GM12878 (cell line): ENCODE measurements around the gene FBXW8. TPM values are rescaled to one million over a fixed set of nuclear protein-coding genes. Genes with fewer than 3 reads are reported as not detected.

Experiments
- ATAC-seq: fragments of 200-7000 bp; cut with Tn5 transposase; 3 replicates; pipeline ENCODE4 v1.9.1; 2020; ENCODE audit warnings: mild to moderate bottlenecking, moderate library complexity
- BruUV-seq: library from RNA; stranded (reverse); fragments of 400-500 nt; replicated peaks from 2 replicates; lab custom pipeline; 2021; lab: Mats Ljungman, UMichigan
- CTCF ChIA-PET: fragments of 300-600 bp; sonication (Branson Sonifier 250); formaldehyde crosslinking; extraction: SDS; loops from one replicate; lab custom pipeline; 2021; ENCODE audit warnings: inconsistent platforms; lab: Yijun Ruan, JAX
- POLR2A ChIA-PET: fragments of 350-600 bp; formaldehyde crosslinking; extraction: SDS; loops from one replicate; lab custom pipeline; 2021; ENCODE audit warnings: inconsistent platforms; lab: Charles Lee
- RAD21 ChIA-PET: fragments of 300-600 bp; sonication (Branson Sonifier 250); formaldehyde crosslinking; loops from one replicate; lab custom pipeline; 2023; ENCODE audit warnings: antibody characterized with exemption; ENCODE audit not compliant: unreplicated experiment; lab: Charles Lee
- SMC1A ChIA-PET: fragments of 300-600 bp; sonication (Branson Sonifier 250); formaldehyde crosslinking; loops from one replicate; lab custom pipeline; 2023; ENCODE audit not compliant: unreplicated experiment, uncharacterized antibody; lab: Charles Lee
- DNase-seq: peaks from one replicate; pipeline ENCODE4 v3.0.0-alpha.2; 2011; ENCODE audit warnings: low read depth, low spot score
- FAIRE-seq: peaks from 3 replicates; lab custom pipeline; 2011; peaks lifted over from hg19 to GRCh38; lab: Jason Lieb, UNC
- H2AFZ ChIP-seq: 2 replicates; pipeline ENCODE4 v1.6.0; 2011; ENCODE audit warnings: low read depth, low read length, control low read depth; ENCODE audit not compliant: control insufficient read depth
- H3K27ac ChIP-seq: 2 replicates; pipeline ENCODE4 v1.5.1; 2011; ENCODE audit warnings: control low read depth; ENCODE audit not compliant: control insufficient read depth, insufficient read depth
- H3K27me3 ChIP-seq, 2 experiments: replicated peaks in 1 of 2; 2 replicates each; pipeline versions ENCODE4 v1.6.0 to v1.6.1; 2011; ENCODE audit warnings: low read length in 1 of 2; ENCODE audit not compliant: control insufficient read depth in 2 of 2, insufficient read depth in 2 of 2
- H3K36me3 ChIP-seq, 2 experiments: 2 replicates each; pipeline ENCODE4 v1.5.1; 2011; ENCODE audit warnings: low read length in 1 of 2; ENCODE audit not compliant: control insufficient read depth in 2 of 2, insufficient read depth in 2 of 2
- H3K4me1 ChIP-seq: 2 replicates; pipeline ENCODE4 v1.6.1; 2011; ENCODE audit warnings: mild to moderate bottlenecking, low read length, moderate library complexity, mixed read lengths; ENCODE audit not compliant: control insufficient read depth, insufficient read depth
- H3K4me2 ChIP-seq: 2 replicates; pipeline ENCODE4 v1.6.0; 2011; ENCODE audit warnings: control low read depth; ENCODE audit not compliant: control insufficient read depth, insufficient read depth
- H3K4me3 ChIP-seq: fragments of 200-600 bp; sonication (generic); 2 replicates; pipeline ENCODE4 v1.5.1; 2016
- H3K79me2 ChIP-seq: 2 replicates; pipeline ENCODE4 v1.6.0; 2011; ENCODE audit warnings: low read length; ENCODE audit not compliant: control insufficient read depth, insufficient read depth
- H3K9ac ChIP-seq: 2 replicates; pipeline ENCODE4 v1.8.0; 2011; ENCODE audit warnings: low read length, control low read depth, mixed read lengths; ENCODE audit not compliant: control insufficient read depth, insufficient read depth
- H3K9me3 ChIP-seq: replicated peaks from 3 replicates; pipeline ENCODE4 v1.5.1; 2011; ENCODE audit warnings: mild to moderate bottlenecking, low read length; ENCODE audit not compliant: control insufficient read depth, insufficient read depth
- H4K20me1 ChIP-seq: 2 replicates; pipeline ENCODE4 v1.6.0; 2011; ENCODE audit not compliant: control insufficient read depth, insufficient read depth
- BHLHE40 ChIP-seq, 2 experiments: fragments of 450-650 bp in 1 of 2; IDR thresholded peaks; 2 replicates each; pipeline ENCODE4 v1.6.1; 2011 to 2017; ENCODE audit warnings: low read depth in 2 of 2, borderline replicate concordance in 1 of 2, improper control_type of control experiment in 1 of 2, low read length in 1 of 2, mild to moderate bottlenecking in 1 of 2
- FOXM1 ChIP-seq: IDR thresholded peaks from 2 replicates; pipeline ENCODE4 v1.6.1; 2012; ENCODE audit warnings: low read depth, mild to moderate bottlenecking, inconsistent platforms, low read length, moderate library complexity
- IRF5 ChIP-seq: fragments of 450-650 bp; IDR thresholded peaks from 2 replicates; pipeline ENCODE4 v1.6.1; 2017; ENCODE audit warnings: borderline replicate concordance
- MYB ChIP-seq: fragments of 150-350 bp; IDR thresholded peaks from 2 replicates; pipeline ENCODE4 v1.6.1; 2014; ENCODE audit warnings: mild to moderate bottlenecking, low read depth, low read length, borderline replicate concordance
- NFXL1 ChIP-seq: fragments of 450-650 bp; IDR thresholded peaks from 2 replicates; pipeline ENCODE4 v1.6.1; 2017; ENCODE audit warnings: antibody characterized with exemption, mild to moderate bottlenecking, borderline replicate concordance
- NR2C2 ChIP-seq: IDR thresholded peaks from 2 replicates; pipeline ENCODE4 v1.6.1; 2011; ENCODE audit warnings: borderline replicate concordance, low read depth; ENCODE audit not compliant: control insufficient read depth, insufficient read length
- PML ChIP-seq: IDR thresholded peaks from 2 replicates; pipeline ENCODE4 v1.6.1; 2012; ENCODE audit warnings: low read length, inconsistent platforms
- POLR2AphosphoS5 ChIP-seq: IDR thresholded peaks from 2 replicates; pipeline ENCODE4 v1.6.1; 2011; ENCODE audit warnings: mild to moderate bottlenecking, low read length, inconsistent platforms
- SMC3 ChIP-seq: IDR thresholded peaks from 2 replicates; pipeline ENCODE4 v1.6.1; 2011; ENCODE audit warnings: low read length, improper control_type of control experiment, borderline replicate concordance
- SRF ChIP-seq, 2 experiments: IDR thresholded peaks; 2 replicates each; pipeline ENCODE4 v1.6.1; 2011; ENCODE audit warnings: low read depth in 2 of 2, low read length in 2 of 2, mild to moderate bottlenecking in 1 of 2, moderate library complexity in 1 of 2
- WRNIP1 ChIP-seq: IDR thresholded peaks from 2 replicates; pipeline ENCODE4 v1.6.1; 2011; ENCODE audit warnings: low read depth, low read length, improper control_type of control experiment, borderline replicate concordance
- YY1 ChIP-seq: IDR thresholded peaks from 2 replicates; pipeline ENCODE4 v1.6.1; 2011; ENCODE audit warnings: low read depth, mild to moderate bottlenecking, low read length
- ZNF274 ChIP-seq: IDR thresholded peaks from one replicate; pipeline ENCODE4 v1.8.0; 2011; ENCODE audit not compliant: insufficient read length, insufficient read depth
- ZNF592 ChIP-seq: fragments of 450-650 bp; IDR thresholded peaks from 2 replicates; pipeline ENCODE4 v1.6.1; 2017; ENCODE audit warnings: mild to moderate bottlenecking, moderate library complexity
- ZZZ3 ChIP-seq: IDR thresholded peaks from 2 replicates; pipeline ENCODE4 v1.6.1; 2011; ENCODE audit warnings: low read depth; ENCODE audit not compliant: control insufficient read depth, insufficient read length
- WGBS: methylation state at CpG from one replicate; pipeline ENCODE4 v1.1.6; 2016; ENCODE audit warnings: low lambda C conversion rate; ENCODE audit not compliant: insufficient replicate concordance, insufficient coverage; ENCODE audit errors: missing lambda C conversion rate; 5-methylcytosine and 5-hydroxymethylcytosine counted together
- in situ Hi-C: fragments of 300-500 bp; cut with MboI; formaldehyde crosslinking; loops from 9 replicates; pipeline ENCODE4 v1.14.3; 2018; ENCODE audit warnings: mixed read lengths
- intact Hi-C: fragments of 100-400 bp; cut with micrococcal nuclease; formaldehyde crosslinking; loops from one replicate; pipeline ENCODE4 v1.14.2; 2022; ENCODE audit not compliant: unreplicated experiment
- polyA plus RNA-seq, 11 experiments: library from polyadenylated mRNA; depleted of rRNA in 4 of 11; unstranded in 6 of 11; stranded (reverse) in 5 of 11; fragments of >200 nt; fragmentation: Nextera tagmentation in 4 of 11; fragmentation: Illumina TruSeq in 1 of 11; extraction: Ambion mirVana in 4 of 11; extraction: Trizol in 1 of 11; gene quantifications; 1 replicate in 1 of 11; 2 replicates in 10 of 11; pipeline versions ENCODE4 v1.2.1 to v1.2.3, GENCODE V29; 2011 to 2016; ENCODE audit warnings: inconsistent platforms in 2 of 11, missing spikeins in 2 of 11, low read depth in 1 of 11
- total RNA-seq, 4 experiments: library from RNA; depleted of rRNA in 3 of 4; stranded (reverse); fragments of >200 nt in 3 of 4; fragmentation: Illumina TruSeq in 1 of 4; extraction: Trizol in 1 of 4; gene quantifications; 2 replicates each; pipeline versions ENCODE4 v1.2.1 to v1.2.3, GENCODE V29; 2013 to 2021
- TF ChIP-seq, protein P1 (sequence below): fragments of 450-650 bp; IDR thresholded peaks from 2 replicates; pipeline ENCODE4 v1.6.1; 2018; ENCODE audit warnings: mild to moderate bottlenecking, low read depth, moderate library complexity; ENCODE audit not compliant: partially characterized antibody

The FBXW8 gene
- total and polyA plus RNA-seq, 10 of the 15 experiments (the other 5 are each of a cell fraction or from before 2014, with no cell fraction given): 0.49 to 7.5 (median 4.4) TPM

DNA sequence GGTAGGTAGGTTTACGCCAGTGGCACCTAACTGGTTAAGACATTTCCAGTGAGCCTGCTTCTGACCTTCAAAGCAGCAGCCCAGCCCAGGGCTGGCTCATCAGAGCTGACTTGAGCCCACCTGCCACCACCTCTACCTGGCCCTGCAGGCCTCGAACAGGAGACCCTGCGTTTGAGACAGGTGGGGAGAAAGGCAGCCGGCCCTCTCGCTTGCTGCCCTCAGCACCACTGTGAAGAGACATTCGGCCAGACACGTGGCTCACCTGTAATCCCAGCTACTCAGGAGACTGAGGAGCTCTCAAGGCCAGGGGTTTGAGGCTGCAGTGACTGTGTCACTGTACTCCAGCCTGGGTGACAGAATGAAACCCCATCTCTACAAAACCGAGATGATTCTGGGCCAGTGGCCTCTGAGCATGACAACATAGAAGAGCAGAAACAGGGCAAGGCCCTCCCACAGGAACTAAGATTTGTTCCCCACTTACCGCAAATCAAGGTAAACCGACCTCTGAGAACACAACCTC lies 114.3 kb downstream of the FBXW8 start:
- ChIA-PET RAD21 (interaction anchor here (1.0 to 2.6 kb wide), 2 partner anchors 94 to 322 kb away, joined by 3 to 18 read pairs; no protein-coding TSS in a partner anchor), CTCF (interaction anchor here (1.1 to 7.2 kb wide), 5 partner anchors 11 to 116 kb away, joined by 3 to 149 read pairs (median 3); no protein-coding TSS in a partner anchor), SMC1A (interaction anchor here (1.0 to 2.6 kb wide), 5 partner anchors 93 to 118 kb away, joined by 3 to 15 read pairs (median 3); no protein-coding TSS in a partner anchor), POLR2A (no interaction called here)
- no peak for ATAC-seq
- no peaks in the 10 kb centered on the region for H3K4me1 ChIP-seq
- no peaks in the 10 kb centered on the region for H4K20me1 ChIP-seq
- no peaks in the 10 kb centered on the region for H3K79me2 ChIP-seq
- no peaks in the 10 kb centered on the region for H3K9me3 ChIP-seq
- in situ Hi-C loops: loop anchor here (5.0 kb wide), 1 partner anchor 92 kb away; no protein-coding TSS in a partner anchor
- no peak overlapping the region for H3K27ac ChIP-seq
- WGBS: 84% methylated on average over 10 of the region's 10 CpGs
- no peak overlapping the region for H3K9ac ChIP-seq
- H2AFZ ChIP-seq: no peak overlapping the region
- peaks cover 5 to 10% of the 10 kb centered on the region in 2 experiments for H3K36me3 ChIP-seq
- H3K27me3 ChIP-seq: no peaks in the 10 kb centered on the region
- intact Hi-C loops: loop anchor here (1.0 kb wide), 2 partner anchors 94 to 322 kb away; no protein-coding TSS in a partner anchor
- no peak for DNase-seq
- H3K4me3 ChIP-seq: no peak overlapping the region
- TF ChIP-seq ZNF592: no peak
- TF ChIP-seq WRNIP1: no peak
- TF ChIP-seq, protein P1, sequence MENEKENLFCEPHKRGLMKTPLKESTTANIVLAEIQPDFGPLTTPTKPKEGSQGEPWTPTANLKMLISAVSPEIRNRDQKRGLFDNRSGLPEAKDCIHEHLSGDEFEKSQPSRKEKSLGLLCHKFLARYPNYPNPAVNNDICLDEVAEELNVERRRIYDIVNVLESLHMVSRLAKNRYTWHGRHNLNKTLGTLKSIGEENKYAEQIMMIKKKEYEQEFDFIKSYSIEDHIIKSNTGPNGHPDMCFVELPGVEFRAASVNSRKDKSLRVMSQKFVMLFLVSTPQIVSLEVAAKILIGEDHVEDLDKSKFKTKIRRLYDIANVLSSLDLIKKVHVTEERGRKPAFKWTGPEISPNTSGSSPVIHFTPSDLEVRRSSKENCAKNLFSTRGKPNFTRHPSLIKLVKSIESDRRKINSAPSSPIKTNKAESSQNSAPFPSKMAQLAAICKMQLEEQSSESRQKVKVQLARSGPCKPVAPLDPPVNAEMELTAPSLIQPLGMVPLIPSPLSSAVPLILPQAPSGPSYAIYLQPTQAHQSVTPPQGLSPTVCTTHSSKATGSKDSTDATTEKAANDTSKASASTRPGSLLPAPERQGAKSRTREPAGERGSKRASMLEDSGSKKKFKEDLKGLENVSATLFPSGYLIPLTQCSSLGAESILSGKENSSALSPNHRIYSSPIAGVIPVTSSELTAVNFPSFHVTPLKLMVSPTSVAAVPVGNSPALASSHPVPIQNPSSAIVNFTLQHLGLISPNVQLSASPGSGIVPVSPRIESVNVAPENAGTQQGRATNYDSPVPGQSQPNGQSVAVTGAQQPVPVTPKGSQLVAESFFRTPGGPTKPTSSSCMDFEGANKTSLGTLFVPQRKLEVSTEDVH: no peak
- no peak for TF ChIP-seq IRF5
- TF ChIP-seq SMC3: no peak
- TF ChIP-seq ZZZ3: no peak
- no peak for TF ChIP-seq MYB
- no peak for TF ChIP-seq FOXM1
- no peak for TF ChIP-seq YY1
- TF ChIP-seq SRF (IDR thresholded peaks at IDR 0.05; ENCODE audit: low read depth in 2 of 2, low read length in 2 of 2): no peak
- TF ChIP-seq NR2C2: no peak
- no peak for TF ChIP-seq POLR2AphosphoS5
- TF ChIP-seq NFXL1: no peak
- TF ChIP-seq PML: no peak
- no peak for TF ChIP-seq ZNF274
- no peak for TF ChIP-seq BHLHE40 (IDR thresholded peaks at IDR 0.05; ENCODE audit: borderline replicate concordance in 1 of 2, low read depth in 2 of 2, low read length in 1 of 2)
- BruUV-seq: no TSS peak
- FAIRE-seq: no peak
- no peak overlapping the region for H3K4me2 ChIP-seq
